Endothelial cell of umbilical vein (primary cell): ENCODE measurements around the gene MTFP1. TPM values are rescaled to one million over a fixed set of nuclear protein-coding genes. Genes with fewer than 3 reads are reported as not detected.

Source experiments
- BruUV-seq: library from RNA; stranded (reverse); fragments of 400-500 nt; replicated peaks from 2 replicates; lab custom pipeline; 2021; lab: Mats Ljungman, UMichigan
- CTCF ChIA-PET: fragments of 300-600, 350-600 bp; sonication (Branson Sonifier 250); formaldehyde crosslinking; loops from one replicate; lab custom pipeline; 2021; ENCODE audit warnings: antibody characterized with exemption, inconsistent platforms; lab: Charles Lee
- POLR2A ChIA-PET: fragments of 300-600, 350-600 bp; sonication (Branson Sonifier 250); formaldehyde crosslinking; loops from one replicate; lab custom pipeline; 2021; ENCODE audit warnings: antibody characterized with exemption, inconsistent platforms; lab: Charles Lee
- DNase-seq: peaks from one replicate; pipeline ENCODE4 v3.0.0-alpha.2; 2011; ENCODE audit warnings: low read depth, low spot score
- FAIRE-seq: peaks from 2 replicates; lab custom pipeline; 2011; peaks lifted over from hg19 to GRCh38; lab: Jason Lieb, UNC
- H2AFZ ChIP-seq: 2 replicates; pipeline ENCODE4 v1.6.0; 2012; ENCODE audit warnings: low read depth, low read length, control low read depth, inconsistent platforms
- H3K27ac ChIP-seq: 2 replicates; pipeline ENCODE4 v1.5.1; 2011; ENCODE audit warnings: low read depth, mild to moderate bottlenecking, control low read depth, low read length, moderate library complexity; ENCODE audit not compliant: insufficient read depth
- H3K27me3 ChIP-seq, 2 experiments: 2 replicates each; pipeline versions ENCODE4 v1.6.0 to v1.6.1; 2011; ENCODE audit warnings: low read length in 2 of 2, mixed read lengths in 1 of 2; ENCODE audit not compliant: control insufficient read depth in 2 of 2, insufficient read depth in 2 of 2
- H3K36me3 ChIP-seq, 2 experiments: 2 replicates in 1 of 2; 3 replicates in 1 of 2; pipeline ENCODE4 v1.5.1; 2011; ENCODE audit warnings: low read length in 2 of 2, mild to moderate bottlenecking in 1 of 2, moderate library complexity in 1 of 2; ENCODE audit not compliant: control insufficient read depth in 2 of 2, insufficient read depth in 2 of 2; ENCODE audit errors: extremely low read depth in 1 of 2
- H3K4me1 ChIP-seq: 3 replicates; pipeline ENCODE4 v1.5.1; 2011; ENCODE audit warnings: mild to moderate bottlenecking, low read length; ENCODE audit not compliant: control insufficient read depth, insufficient read depth; ENCODE audit errors: extremely low read depth
- H3K4me2 ChIP-seq: 2 replicates; pipeline ENCODE4 v1.6.1; 2011; ENCODE audit warnings: low read length, control low read depth, mixed read lengths; ENCODE audit not compliant: insufficient read depth
- H3K4me3 ChIP-seq, 3 experiments: fragments of 200-600 bp in 1 of 3; sonication (generic), shearing (Covaris generic) in 1 of 3; replicated peaks in 1 of 3; 2 replicates each; pipeline ENCODE4 v1.5.1; 2011 to 2016; ENCODE audit warnings: control low read depth in 3 of 3, low read length in 3 of 3, mild to moderate bottlenecking in 2 of 3, inconsistent platforms in 1 of 3, low read depth in 1 of 3, moderate library complexity in 1 of 3; ENCODE audit not compliant: insufficient read depth in 1 of 3
- H3K79me2 ChIP-seq: 2 replicates; pipeline ENCODE4 v1.6.0; 2012; ENCODE audit warnings: low read length, inconsistent platforms; ENCODE audit not compliant: control insufficient read depth, insufficient read depth
- H3K9ac ChIP-seq: replicated peaks from 2 replicates; pipeline ENCODE3; 2011; ENCODE audit warnings: low read length, control low read depth; ENCODE audit not compliant: insufficient read depth; ENCODE audit errors: extremely low read depth
- H3K9me1 ChIP-seq: replicated peaks from 3 replicates; pipeline ENCODE4 v1.6.0; 2011; ENCODE audit warnings: mild to moderate bottlenecking, low read length; ENCODE audit not compliant: control insufficient read depth, insufficient read depth; ENCODE audit errors: extremely low read depth
- H3K9me3 ChIP-seq: replicated peaks from 2 replicates; pipeline ENCODE4 v1.5.1; 2012; ENCODE audit warnings: low read length, inconsistent platforms; ENCODE audit not compliant: control insufficient read depth, insufficient read depth
- H4K20me1 ChIP-seq: replicated peaks from 2 replicates; pipeline ENCODE3; 2011; ENCODE audit warnings: mild to moderate bottlenecking, low read length; ENCODE audit not compliant: control insufficient read depth, insufficient read depth; ENCODE audit errors: extremely low read depth
- GATA2 ChIP-seq: IDR thresholded peaks from 2 replicates; pipeline ENCODE4 v1.7.0; 2011; ENCODE audit warnings: low read depth, mild to moderate bottlenecking, moderate library complexity, mixed read lengths, low read length; ENCODE audit not compliant: insufficient read length, insufficient read depth
- JUN ChIP-seq: IDR thresholded peaks from 2 replicates; pipeline ENCODE4 v1.6.1; 2011; ENCODE audit warnings: borderline replicate concordance, low read depth; ENCODE audit not compliant: insufficient read length, insufficient read depth
- MYC ChIP-seq: IDR thresholded peaks from one replicate; pipeline ENCODE4 v1.6.1; 2011; ENCODE audit warnings: mild to moderate bottlenecking, low read depth, low read length
- POLR2A ChIP-seq: IDR thresholded peaks from 2 replicates; pipeline ENCODE4 v1.6.1; 2012; ENCODE audit warnings: low read depth, mild to moderate bottlenecking, control low read depth, low read length
- POLR2AphosphoS5 ChIP-seq: IDR thresholded peaks from 2 replicates; pipeline ENCODE4 v1.6.1; 2012; ENCODE audit warnings: low read depth, mild to moderate bottlenecking, control low read depth, low read length, moderate library complexity; ENCODE audit not compliant: insufficient read depth
- dilution Hi-C: fragments of 300-500 bp; cut with MboI; formaldehyde crosslinking; loops from one replicate; pipeline ENCODE4 v1.15.0; 2019; ENCODE audit warnings: low sequenced_read_pairs; ENCODE audit not compliant: extremely low pct_ligation_motif_present
- intact Hi-C: fragments of 100-400 bp; cut with micrococcal nuclease; formaldehyde crosslinking; loops from one replicate; pipeline ENCODE4 v1.10.0; 2022
- polyA plus RNA-seq, 4 experiments: library from polyadenylated mRNA; depleted of rRNA in 3 of 4; stranded (reverse) in 3 of 4; unstranded in 1 of 4; fragments of >200 nt; gene quantifications; 2 replicates each; pipeline versions ENCODE4 v1.2.1 to v1.2.3, GENCODE V29; 2011 to 2012; ENCODE audit warnings: missing spikeins in 1 of 4
- total RNA-seq: library from RNA; stranded (reverse); gene quantifications from 2 replicates; pipeline ENCODE4 v1.2.3, GENCODE V29; 2021
- TF ChIP-seq, protein P1 (sequence below), 2 donors: IDR thresholded peaks; 1 replicate in 1 of 2; 2 replicates in 1 of 2; pipeline ENCODE4 v1.5.1; 2011; ENCODE audit warnings: low read length in 2 of 2, mild to moderate bottlenecking in 2 of 2, moderate library complexity in 2 of 2, control low read depth in 1 of 2, inconsistent platforms in 1 of 2, low read depth in 1 of 2; ENCODE audit not compliant: insufficient read depth in 1 of 2; ENCODE audit errors: extremely low read depth in 1 of 2

MTFP1 gene
- total and polyA plus RNA-seq, 2 donors (not counting 3 experiments of a cell fraction or from before 2014, with no cell fraction given) = 30.3 to 41.9 TPM

GRCh38 chr22:30413001-30413400 lies 12.6 kb upstream of the MTFP1 start:
- BruUV-seq = no TSS peak
- no peak overlapping the region for H3K4me2 ChIP-seq
- ChIA-PET CTCF (interaction anchor here (2.2 to 4.0 kb wide), 2 partner anchors 12 to 14 kb away, joined by 10 to 21 read pairs; partner anchors contain the start of gene MTFP1), POLR2A (no interaction called here)
- H3K79me2 ChIP-seq = no peaks in the 10 kb centered on the region
- FAIRE-seq (no peak), DNase-seq (no peak)
- no peak overlapping the region for H3K9ac ChIP-seq
- H3K27ac ChIP-seq = no peak overlapping the region
- no peaks in the 10 kb centered on the region for H3K9me3 ChIP-seq
- H3K27me3 ChIP-seq = no peaks in the 10 kb centered on the region
- peaks cover 6% of the 10 kb centered on the region for H3K4me1 ChIP-seq
- peaks cover 13 to 50% of the 10 kb centered on the region in 2 experiments for H3K36me3 ChIP-seq
- dilution Hi-C loops (no loop called here), intact Hi-C loops (no loop called here)
- no peaks in the 10 kb centered on the region for H4K20me1 ChIP-seq
- no peak overlapping the region for H2AFZ ChIP-seq
- H3K9me1 ChIP-seq = no peaks in the 10 kb centered on the region
- TF ChIP-seq, protein P1, sequence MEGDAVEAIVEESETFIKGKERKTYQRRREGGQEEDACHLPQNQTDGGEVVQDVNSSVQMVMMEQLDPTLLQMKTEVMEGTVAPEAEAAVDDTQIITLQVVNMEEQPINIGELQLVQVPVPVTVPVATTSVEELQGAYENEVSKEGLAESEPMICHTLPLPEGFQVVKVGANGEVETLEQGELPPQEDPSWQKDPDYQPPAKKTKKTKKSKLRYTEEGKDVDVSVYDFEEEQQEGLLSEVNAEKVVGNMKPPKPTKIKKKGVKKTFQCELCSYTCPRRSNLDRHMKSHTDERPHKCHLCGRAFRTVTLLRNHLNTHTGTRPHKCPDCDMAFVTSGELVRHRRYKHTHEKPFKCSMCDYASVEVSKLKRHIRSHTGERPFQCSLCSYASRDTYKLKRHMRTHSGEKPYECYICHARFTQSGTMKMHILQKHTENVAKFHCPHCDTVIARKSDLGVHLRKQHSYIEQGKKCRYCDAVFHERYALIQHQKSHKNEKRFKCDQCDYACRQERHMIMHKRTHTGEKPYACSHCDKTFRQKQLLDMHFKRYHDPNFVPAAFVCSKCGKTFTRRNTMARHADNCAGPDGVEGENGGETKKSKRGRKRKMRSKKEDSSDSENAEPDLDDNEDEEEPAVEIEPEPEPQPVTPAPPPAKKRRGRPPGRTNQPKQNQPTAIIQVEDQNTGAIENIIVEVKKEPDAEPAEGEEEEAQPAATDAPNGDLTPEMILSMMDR (IDR thresholded peaks at IDR 0.05; ENCODE audit: extremely low read depth in 1 of 2, insufficient read depth in 1 of 2, low read depth in 1 of 2, low read length in 2 of 2) = no peak
- TF ChIP-seq GATA2 (no peak), JUN (no peak), MYC (no peak), POLR2AphosphoS5 (no peak), POLR2A (no peak)
- no peak overlapping the region for H3K4me3 ChIP-seq
